Left cardiac atrium (tissue), 4 donors: ENCODE measurements around the gene KRTAP29-1. TPM values are rescaled to one million over a fixed set of nuclear protein-coding genes. Genes with fewer than 3 reads are reported as not detected.

Experiments used
- ATAC-seq, 2 donors: fragments of 200-7000 bp; cut with Tn5 transposase; one replicate each; pipeline ENCODE4 v1.9.1; 2020; ENCODE audit warnings: mild to moderate bottlenecking in 2 of 2, moderate library complexity in 2 of 2
- DNase-seq: peaks from one replicate; pipeline ENCODE4 v3.0.0-alpha.2; 2020
- intact Hi-C, 2 donors: fragments of 100-400 bp; cut with DNase I; formaldehyde crosslinking; loops; one replicate each; pipeline versions ENCODE4 v1.14.1 to v1.15.1; 2022 to 2023
- total RNA-seq, 2 donors: library from RNA; stranded (reverse); fragmentation: NEBNext Ultra II Directional; extraction: Animal tissue kit (Norgen Biotek cat#: 25700); gene quantifications; one replicate each; pipeline ENCODE4 v1.2.1, GENCODE V29; 2021
- donor health status: DM: no; HTN: yes; CAD: no.
- donor health status: DM: no; HTN: yes; CAD: no; lungs with severe emphysema.
- donor health status: DM: yes; HTN: yes; CAD: no.
- donor health status: Dilated cardiomyopathy.

Gene KRTAP29-1
- total RNA-seq, 2 donors from 2014 or later, result not detected

DNA sequence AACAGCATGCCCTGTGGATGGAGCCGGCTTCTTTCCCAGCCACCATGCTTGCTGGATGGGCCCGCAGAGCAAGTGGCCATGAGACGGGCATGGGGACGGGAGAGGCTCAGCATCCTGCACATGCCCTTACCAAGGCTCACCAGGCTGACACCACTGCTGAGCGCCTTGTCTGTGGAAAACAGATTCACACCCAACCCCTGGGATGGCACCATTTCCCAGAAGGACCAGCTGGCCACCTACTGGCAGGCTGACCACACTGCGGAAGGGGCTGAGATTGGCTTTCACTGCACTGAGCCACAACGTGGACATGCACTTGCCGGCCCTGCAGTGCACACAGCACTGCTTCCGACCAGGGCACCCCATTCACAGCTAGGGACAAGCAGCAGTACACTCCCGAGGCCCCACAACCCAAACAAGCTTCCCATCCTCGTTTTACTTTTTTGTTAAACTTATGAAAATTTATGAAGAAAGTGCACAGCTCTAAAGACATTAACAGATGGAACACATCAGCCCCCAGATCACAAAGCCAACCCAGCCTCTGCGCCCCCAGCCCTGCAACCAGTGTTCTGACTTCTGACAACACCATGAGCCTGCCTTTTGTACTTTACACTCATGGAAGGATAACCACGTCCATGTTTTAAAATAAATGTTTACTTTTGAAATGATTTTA is 26.8 kb upstream of the KRTAP29-1 start:
- ATAC-seq, result peak; percentile 44 to 48
- no peak for DNase-seq
- intact Hi-C loops, result loop anchor here in 1 of 2 donors (10.0 kb wide), 1 partner anchor 415 kb away; no protein-coding TSS in a partner anchor

DNA sequence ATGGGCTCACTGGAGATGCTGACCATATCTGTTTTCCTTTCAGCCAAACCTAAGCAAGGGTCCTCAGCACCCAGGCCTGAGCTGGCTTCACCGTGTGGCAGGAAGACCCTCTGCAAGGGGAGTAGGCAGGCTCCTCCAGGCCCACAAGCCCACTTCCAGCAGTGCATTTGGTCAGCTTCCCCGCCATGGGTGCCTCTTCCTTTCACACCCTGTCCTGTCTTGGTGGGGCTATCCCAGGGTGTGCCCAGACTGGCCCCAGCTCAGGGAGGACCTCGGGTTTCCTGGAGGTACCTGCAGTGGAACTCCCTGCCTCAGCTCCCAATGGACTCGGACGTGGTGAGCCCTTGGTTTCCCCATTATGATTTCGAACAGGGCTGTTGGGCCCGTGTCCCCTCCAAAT is 25.6 kb upstream of the KRTAP29-1 start:
- ATAC-seq, result no peak
- intact Hi-C loops, result loop anchor here in 1 of 2 donors (10.0 kb wide), 1 partner anchor 413 kb away; no protein-coding TSS in a partner anchor
- DNase-seq, result no peak

DNA sequence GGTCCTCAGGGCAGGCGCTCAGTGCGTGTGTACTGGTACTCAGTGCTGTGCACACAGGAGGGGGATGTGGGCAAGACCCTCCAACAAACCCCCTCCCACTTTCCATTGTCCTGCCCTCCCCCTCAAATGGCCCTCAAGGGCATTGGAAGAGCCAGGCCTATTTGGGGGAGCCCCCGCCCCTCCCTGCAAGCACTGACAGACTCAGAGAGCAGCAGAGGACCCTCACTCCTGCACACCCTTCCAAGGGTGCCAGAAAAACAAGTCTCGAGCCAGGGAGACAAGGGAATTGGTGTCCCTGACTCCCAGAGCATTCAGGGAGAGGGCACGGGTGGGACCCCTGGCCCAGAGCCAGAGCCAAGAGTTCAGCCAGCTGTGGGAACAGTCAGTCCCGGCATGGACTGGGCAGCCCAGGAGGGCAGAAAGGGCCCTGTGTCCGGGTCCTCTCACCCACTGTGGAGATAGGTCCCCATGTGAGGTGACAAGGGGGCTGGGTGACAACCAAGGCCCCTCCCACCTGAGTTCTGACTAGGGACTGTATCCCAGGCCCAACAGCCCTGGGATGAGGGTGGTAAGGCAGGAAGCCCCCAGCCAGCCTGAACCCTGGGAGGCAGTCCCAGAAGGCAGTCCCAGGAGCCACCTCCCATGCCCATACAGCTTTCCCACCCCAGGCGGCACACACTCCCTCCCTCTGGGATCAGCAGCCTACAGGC is 24.9 kb upstream of the KRTAP29-1 start:
- intact Hi-C loops, result loop anchor here in 1 of 2 donors (10.0 kb wide), 1 partner anchor 413 kb away; no protein-coding TSS in a partner anchor
- DNase-seq (no peak), ATAC-seq (no peak)

DNA sequence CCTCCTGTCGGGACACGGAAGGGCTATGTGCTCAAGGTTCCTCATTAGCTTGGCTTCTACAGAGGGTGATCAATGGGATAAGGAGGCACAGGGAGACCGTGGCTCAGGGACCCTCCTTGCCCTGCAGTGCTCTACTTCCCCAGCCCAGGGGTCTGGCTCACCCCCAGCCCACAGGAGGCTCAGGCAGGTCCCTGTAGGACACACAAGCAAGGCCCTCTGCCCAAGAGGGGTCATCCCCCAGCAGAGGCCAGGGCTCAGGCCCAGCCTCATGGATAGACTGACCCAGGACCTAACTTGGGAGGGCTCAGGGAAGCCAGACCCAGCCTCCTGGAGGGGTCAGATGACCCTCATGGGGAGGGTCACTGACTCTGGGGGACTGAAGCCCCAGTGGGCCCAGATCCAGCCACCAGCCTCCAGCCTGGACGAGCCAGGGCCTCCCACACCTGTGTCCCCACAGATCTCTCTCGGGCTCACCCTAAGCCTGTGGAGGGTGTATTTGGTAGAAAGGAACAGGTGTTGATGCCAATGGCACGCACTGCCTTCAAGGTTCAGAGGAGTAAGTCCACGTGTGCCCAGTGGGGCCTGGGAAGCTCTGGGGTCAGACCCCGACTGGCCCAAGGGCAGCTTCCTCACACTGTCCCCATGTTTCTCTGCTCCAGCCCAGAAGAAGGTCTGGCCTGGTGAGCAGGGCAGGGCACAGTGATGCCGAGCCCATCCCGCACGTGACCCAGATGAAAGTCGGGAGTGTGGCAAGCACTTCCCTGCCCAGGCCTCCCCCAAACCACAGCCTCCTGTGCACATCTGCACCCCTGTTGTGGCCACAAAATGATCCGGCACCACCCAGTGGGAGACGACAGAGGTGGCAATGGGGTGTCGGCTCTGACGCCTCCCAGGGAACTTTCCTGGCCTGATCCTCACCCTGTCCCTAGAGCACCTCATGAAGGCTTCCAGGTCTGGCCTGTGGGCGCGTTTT is 23.8 kb upstream of the KRTAP29-1 start:
- DNase-seq (no peak), ATAC-seq (no peak)
- intact Hi-C loops, result loop anchor here in 1 of 2 donors (10.0 kb wide), 1 partner anchor 412 kb away; no protein-coding TSS in a partner anchor

DNA sequence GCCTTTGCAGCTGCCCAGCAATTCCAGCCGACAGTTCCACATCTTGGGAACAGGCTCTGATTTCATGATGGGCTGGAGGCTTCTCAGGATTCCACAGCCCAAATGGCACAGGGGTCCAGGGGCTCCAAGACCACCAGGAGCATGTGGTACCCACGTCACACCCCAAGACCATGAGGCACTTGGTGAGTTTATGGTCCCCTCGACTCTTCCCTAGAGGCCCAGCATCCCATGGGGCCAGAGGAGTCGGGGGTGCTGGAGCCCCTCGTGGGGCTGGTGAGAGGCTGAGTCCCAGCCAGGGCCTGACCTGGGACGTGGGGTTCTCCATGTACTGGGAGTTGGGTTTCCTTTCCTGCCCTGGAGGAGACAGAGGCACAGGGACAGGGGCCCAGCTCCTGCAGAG is 23.0 kb upstream of the KRTAP29-1 start:
- DNase-seq (no peak), ATAC-seq (no peak)
- intact Hi-C loops, result loop anchor here in 1 of 2 donors (10.0 kb wide), 1 partner anchor 411 kb away; no protein-coding TSS in a partner anchor

DNA sequence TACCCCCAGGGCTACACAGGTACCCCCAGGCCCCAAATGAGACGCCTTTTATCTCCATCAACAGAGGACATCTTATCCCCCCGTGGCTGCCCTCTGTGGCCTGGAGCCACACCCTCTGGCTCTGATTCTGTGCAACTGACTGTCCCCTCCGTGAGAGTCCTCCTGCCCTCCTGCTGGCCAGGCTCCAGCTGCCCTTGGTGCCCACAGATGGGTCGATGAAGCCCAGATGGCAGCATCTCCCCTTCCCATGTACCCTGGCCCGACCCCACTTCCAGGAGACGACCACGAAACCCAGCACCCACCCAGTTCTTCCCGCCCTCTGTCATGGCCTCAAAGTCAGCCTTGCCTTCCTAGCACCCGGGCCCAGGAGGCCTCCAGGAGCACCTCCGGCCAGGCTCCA is 22.5 kb upstream of the KRTAP29-1 start:
- DNase-seq, result no peak
- no peak for ATAC-seq
- intact Hi-C loops, result loop anchor here in 1 of 2 donors (10.0 kb wide), 1 partner anchor 410 kb away; no protein-coding TSS in a partner anchor

DNA sequence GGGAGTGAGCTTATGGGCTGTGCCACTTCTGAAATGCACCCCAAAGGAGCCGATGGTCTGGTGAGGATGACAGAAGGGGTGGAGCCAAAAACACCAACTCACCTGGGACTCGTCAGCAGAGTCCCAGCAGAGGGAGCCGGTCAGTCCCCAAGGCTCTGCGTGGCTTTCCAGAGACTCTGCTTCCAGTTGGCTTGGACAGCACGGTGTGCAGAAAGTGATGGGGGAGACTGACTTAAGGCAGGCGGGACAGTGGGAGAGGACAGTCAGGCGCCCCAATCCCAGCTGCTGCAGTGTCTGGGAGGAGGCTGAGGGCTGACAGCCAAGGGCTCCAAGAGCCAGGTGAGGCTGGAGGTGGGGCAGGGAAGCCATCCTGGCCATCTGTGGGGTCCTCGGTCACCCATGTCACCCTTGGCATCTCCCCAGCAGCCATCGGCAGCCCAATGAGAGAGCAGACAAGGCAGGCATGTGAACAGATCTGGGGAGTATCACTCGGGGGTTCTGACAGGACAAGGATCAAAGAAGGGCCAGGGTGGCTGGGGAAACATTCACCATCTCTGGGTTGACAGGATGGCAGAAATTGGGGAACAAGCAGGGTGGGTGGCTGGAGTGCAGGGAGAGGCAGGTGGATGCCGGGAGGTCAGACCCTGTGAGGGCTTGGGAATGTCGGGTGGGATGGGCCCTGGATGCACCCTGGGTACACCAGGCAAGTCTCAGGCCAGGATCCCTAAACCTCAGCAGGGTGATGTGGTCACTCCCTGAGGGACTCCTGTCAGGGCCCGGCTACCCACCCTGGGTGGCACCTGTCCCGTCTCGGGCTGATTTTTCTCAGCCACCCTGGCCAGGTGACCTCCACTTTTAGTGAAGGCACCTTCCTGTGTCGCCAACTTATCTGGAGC is 21.8 kb upstream of the KRTAP29-1 start:
- intact Hi-C loops, result loop anchor here in 1 of 2 donors (10.0 kb wide), 1 partner anchor 410 kb away; no protein-coding TSS in a partner anchor
- no peak for DNase-seq
- ATAC-seq, result no peak

DNA sequence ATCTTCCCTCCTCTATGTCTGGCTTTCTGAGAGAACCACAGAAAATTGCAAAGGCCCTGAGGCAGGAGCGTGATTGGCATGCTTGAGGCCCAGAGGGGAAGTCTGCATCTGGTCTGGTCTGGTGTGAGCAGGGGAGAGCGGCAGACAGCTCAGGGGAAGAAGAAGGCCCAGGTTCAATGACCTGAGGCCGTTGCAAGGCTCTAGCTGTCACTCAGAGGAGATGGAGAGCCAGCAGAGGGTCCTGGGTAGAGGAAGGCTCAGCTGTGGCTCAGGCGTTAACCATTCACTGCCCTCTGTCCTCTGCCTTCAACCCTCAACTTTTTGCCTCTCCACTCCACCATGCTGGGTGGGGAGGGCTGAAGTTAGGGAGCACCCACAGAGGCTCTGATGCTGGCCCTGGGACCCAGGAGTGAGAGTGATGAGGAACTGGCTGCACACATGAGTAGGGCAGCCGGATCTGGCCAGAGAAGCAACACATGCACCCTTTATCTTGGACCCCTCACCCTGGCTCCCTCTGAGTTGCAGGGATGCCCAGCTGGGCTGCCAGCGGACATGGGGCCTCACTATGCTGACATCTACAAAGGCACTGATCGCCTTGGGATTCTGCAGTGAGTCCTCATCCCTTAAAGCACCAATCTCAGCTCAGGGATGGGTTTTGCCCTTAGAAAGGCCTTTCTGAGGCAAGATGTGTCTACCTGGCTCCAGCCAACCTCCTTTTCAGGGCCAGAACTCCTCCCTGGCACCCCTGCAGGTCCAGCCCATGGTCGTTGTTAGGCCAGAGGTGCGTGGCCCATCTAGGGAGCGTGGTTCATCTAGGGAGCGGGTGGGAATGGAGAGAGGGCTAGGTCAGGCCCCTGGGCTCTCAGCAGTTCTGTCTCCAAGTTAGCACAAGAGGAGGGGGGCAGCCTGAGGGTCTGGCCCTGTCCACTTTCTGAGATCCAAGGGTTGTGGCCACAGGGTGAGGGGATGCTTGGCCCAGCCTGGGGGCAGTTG is 20.5 kb upstream of the KRTAP29-1 start:
- ATAC-seq, result no peak
- intact Hi-C loops, result loop anchor here in 1 of 2 donors (10.0 kb wide), 1 partner anchor 408 kb away; no protein-coding TSS in a partner anchor
- DNase-seq, result no peak

DNA sequence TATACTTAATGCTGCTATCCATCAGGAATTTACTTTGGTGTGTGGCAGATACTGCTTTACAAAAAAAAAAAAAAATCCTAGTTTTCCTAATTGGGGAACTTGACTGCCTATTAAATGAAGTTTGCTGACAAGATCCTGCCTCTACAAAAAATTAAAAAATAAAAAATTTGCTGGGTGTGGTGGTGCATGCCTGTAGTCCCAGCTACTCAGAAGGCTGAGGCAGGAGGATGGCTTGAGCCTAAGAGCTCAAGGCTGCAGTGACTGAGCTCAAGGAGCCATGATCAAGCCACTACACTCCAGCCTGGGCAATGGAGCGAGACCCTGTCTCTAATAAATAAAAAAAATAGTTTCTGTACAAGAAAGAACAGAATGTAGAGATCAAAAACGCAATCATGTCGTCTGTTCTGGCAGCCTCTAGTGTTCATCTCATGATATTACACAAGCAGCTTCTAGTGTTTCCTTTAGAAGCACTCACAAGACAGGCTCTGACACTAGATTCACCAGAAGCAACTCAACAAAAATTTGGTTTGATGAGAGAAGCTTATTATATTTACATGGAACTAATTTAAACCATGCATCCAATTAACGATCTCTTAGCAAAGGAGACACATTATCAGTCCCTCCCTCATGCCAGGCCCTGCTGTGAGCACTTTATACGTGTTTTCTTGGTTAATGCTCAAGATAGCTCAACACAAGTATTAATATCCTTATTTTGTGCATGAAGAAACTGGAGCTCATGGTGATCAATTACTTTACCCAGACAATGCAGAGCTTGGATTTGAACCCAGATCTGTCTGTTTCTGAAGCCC is 19.6 kb upstream of the KRTAP29-1 start:
- intact Hi-C loops, result loop anchor here in 1 of 2 donors (10.0 kb wide), 1 partner anchor 407 kb away; no protein-coding TSS in a partner anchor
- ATAC-seq (no peak), DNase-seq (no peak)

DNA sequence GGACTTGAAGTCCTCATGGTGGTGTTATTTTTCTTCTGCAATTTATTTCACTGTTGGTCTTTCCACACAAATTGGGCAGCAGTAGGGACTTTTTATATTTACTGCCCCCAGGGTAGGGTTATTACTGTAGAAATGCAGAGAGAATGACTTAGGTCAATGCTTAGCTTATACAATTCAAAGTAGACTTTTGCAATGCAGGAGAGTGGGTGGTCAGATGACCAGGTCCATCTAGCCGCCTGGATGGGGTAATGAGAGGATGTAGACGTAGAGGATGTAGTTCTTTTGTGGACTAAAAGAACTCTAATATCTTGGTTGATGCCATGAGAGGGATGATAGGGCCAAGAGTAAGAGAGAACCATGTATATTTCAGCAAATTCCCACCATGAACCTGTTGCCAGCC is 15.6 kb upstream of the KRTAP29-1 start:
- no peak for ATAC-seq
- intact Hi-C loops, result no loop called here
- no peak for DNase-seq

DNA sequence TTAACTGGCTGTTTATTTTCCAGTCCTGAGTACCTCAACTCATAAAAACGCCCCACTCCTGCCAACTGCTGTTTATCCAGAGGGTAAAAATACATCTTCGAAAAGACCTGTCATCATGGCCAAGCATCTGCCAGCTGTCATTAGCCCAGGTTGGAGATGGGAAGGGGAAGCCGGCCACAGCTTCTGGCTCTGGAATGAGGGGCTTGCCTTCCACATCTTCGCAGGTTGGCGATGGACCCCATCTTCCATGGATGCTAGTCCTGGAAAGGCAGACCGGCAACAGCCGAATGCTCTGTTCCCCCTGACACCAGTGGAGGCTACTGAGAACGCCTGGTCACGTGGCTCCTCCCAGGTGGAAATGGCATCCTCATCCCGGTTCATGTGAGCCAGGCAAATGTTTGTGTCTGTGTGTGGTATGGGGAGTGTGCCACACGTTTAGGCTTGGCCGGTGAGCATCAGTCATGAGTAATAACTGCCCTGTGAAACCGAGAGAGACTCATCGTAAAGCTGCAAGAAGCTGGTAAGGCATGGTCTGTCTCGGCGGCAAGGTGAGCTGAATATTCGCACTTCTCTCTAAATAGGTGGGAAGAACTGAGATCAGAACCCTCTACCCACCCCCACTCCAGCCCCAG is 13.3 kb upstream of the KRTAP29-1 start:
- DNase-seq (no peak), ATAC-seq (no peak)
- intact Hi-C loops, result no loop called here

DNA sequence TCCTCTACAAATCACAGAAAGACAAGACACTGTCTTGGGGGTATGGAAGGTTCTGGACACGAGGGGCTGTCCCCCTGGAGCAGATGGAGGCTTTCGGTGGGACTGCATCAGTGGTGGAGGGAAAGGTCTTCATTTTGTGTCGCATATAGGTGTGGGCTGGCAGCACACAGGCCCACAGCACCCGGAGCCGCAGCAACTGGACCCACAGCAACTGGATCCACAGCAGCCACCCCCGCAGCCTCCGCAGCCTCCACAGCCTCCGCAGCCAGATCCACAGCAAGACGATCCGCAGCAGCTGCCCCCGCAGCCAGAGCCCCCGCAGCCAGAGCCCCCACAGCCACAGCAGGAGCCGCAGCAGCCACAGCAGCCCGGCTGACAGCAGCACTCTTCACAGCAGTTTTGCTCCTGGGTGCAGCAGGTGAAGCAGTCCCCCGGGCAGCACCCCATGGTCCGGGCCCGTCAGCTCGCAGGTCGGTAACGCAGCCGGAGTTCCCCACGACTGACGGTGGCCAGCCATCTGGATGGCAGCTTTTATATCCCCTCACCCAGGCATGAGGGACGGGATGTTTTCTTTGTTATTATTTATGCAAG is 12.6 kb upstream of the KRTAP29-1 start, which contains the start of gene KRTAP17-1:
KRTAP17-1 (minus strand) TSS at position 507 of the 591 bp plus-strand sequence; CDS start at position 447, 60 bp downstream.
- intact Hi-C loops, result no loop called here
- no peak for DNase-seq
- no peak for ATAC-seq

DNA sequence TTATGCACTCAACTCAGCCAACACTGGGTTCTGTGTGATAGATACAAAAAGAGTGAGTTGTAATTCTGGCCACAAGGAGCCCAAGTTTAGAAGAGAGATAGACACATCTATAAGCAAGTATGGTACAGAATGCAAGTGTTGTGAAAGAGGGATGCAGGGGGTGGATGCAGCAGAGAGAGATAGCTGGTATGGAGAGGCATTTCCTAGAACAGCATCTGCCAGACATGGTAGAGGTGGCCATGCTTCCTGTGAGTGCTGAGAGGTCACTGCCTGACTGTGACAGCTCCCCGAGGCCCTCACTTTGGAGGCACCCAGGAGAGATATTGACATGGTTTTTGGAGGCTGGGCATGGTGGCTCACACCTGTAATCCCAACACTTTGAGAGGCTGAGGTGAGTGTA is 8.5 kb upstream of the KRTAP29-1 start:
- ATAC-seq (no peak), DNase-seq (no peak)
- intact Hi-C loops, result no loop called here

DNA sequence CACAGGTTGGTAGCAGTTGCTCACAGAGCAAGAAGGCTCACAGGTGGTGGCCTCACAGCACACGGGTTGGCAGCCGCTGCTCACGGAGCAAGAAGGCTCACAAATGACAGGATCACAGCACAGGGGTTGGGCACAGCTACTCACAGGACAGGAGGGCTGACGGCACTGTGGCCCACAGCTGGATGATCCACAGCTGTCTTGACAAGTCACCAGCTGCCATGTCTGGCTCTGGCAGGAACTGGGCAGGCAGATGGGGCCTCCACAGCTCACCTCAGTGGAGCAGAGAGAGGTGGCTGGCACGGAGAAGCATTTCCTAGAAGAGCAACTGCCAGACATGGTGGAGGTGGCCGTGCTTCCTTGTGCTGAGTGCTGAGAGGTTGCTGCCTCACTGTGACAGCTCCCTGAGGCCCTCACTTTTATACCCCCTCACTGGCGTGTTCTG is 6.3 kb upstream of the KRTAP29-1 start, which contains the start of gene KRTAP16-1:
KRTAP16-1 (minus strand) TSS at position 392 of the 442 bp plus-strand sequence; CDS start at position 336, 56 bp downstream.
- ATAC-seq (peak in 1 of 2 donors; percentile 18), DNase-seq (no peak)
- intact Hi-C loops, result no loop called here
